Erythroblast (primary cell): Measurements from ENCODE around the gene BIRC3.

Experiments
- GATA1 ChIP-seq: IDR thresholded peaks from 2 replicates; pipeline ENCODE4 v1.6.1; 2011; ENCODE audit warnings: low read depth, mild to moderate bottlenecking, control low read depth, low read length, moderate library complexity
- POLR2A ChIP-seq: IDR thresholded peaks from 2 replicates; pipeline ENCODE4 v1.6.1; 2011; ENCODE audit warnings: mild to moderate bottlenecking, low read length

GRCh38 chr11:102318469-102318868, 1.2 kb downstream of the BIRC3 start:
- no peak for TF ChIP-seq POLR2A
- TF ChIP-seq GATA1 = no peak
